Keratinocyte (primary cell): Measurements from ENCODE around the gene MTO1. TPM values are rescaled to one million over a fixed set of nuclear protein-coding genes. Genes with fewer than 3 reads are reported as not detected.
A peak's percentile ranks its signal among the peaks of the same experiment; 100 is the strongest.
"Not testable (repeated sequence)": the region's sequence is repeated elsewhere in the genome, so short reads cannot be mapped to it uniquely, and the experiment has no call there.

Source experiments
- DNase-seq: peaks from one replicate; pipeline ENCODE4 v3.0.0-alpha.2; 2011; ENCODE audit warnings: low read depth, missing footprints, low spot score
- FAIRE-seq: peaks from 2 replicates; lab custom pipeline; 2011; peaks lifted over from hg19 to GRCh38; lab: Jason Lieb, UNC
- H2AFZ ChIP-seq: 2 replicates; pipeline ENCODE4 v1.6.0; 2012; ENCODE audit warnings: low read length, control low read depth, inconsistent platforms; ENCODE audit not compliant: control insufficient read depth
- H3K27ac ChIP-seq: 2 replicates; pipeline ENCODE4 v1.5.1; 2011; ENCODE audit warnings: low read length; ENCODE audit not compliant: control insufficient read depth, insufficient read depth
- H3K27me3 ChIP-seq: 3 replicates; pipeline ENCODE4 v1.6.0; 2011; ENCODE audit warnings: low read length; ENCODE audit not compliant: control insufficient read depth, insufficient read depth; ENCODE audit errors: extremely low read depth
- H3K36me3 ChIP-seq, 2 experiments: 2 replicates in 1 of 2; 3 replicates in 1 of 2; pipeline ENCODE4 v1.5.1; 2011; ENCODE audit warnings: low read length in 2 of 2, mild to moderate bottlenecking in 1 of 2; ENCODE audit not compliant: control insufficient read depth in 2 of 2, insufficient read depth in 2 of 2; ENCODE audit errors: extremely low read depth in 1 of 2
- H3K4me1 ChIP-seq: 3 replicates; pipeline ENCODE4 v1.5.1; 2011; ENCODE audit warnings: low read length; ENCODE audit not compliant: control insufficient read depth, insufficient read depth; ENCODE audit errors: extremely low read depth
- H3K4me2 ChIP-seq: 3 replicates; pipeline ENCODE4 v1.6.0; 2011; ENCODE audit warnings: low read depth, low read length; ENCODE audit not compliant: control insufficient read depth, insufficient read depth; ENCODE audit errors: extremely low read depth
- H3K4me3 ChIP-seq, 3 experiments: fragments of 200-600 bp in 1 of 3; sonication (generic) in 1 of 3; 2 replicates in 2 of 3; 3 replicates in 1 of 3; pipeline ENCODE4 v1.5.1; 2011 to 2016; ENCODE audit warnings: low read length in 3 of 3, mild to moderate bottlenecking in 3 of 3, control low read depth in 2 of 3, inconsistent platforms in 1 of 3, low read depth in 1 of 3, mixed read lengths in 1 of 3, mixed run types in 1 of 3, moderate library complexity in 1 of 3; ENCODE audit not compliant: control insufficient read depth in 2 of 3, insufficient read depth in 2 of 3; ENCODE audit errors: extremely low read depth in 1 of 3
- H3K79me2 ChIP-seq: 2 replicates; pipeline ENCODE4 v1.6.0; 2012; ENCODE audit warnings: low read length; ENCODE audit not compliant: control insufficient read depth, insufficient read depth
- H3K9ac ChIP-seq: 3 replicates; pipeline ENCODE4 v1.6.0; 2011; ENCODE audit warnings: low read length; ENCODE audit not compliant: control insufficient read depth, insufficient read depth; ENCODE audit errors: extremely low read depth
- H3K9me1 ChIP-seq: 3 replicates; pipeline ENCODE4 v1.6.0; 2011; ENCODE audit warnings: low read length; ENCODE audit not compliant: control insufficient read depth, insufficient read depth; ENCODE audit errors: extremely low read depth
- H3K9me3 ChIP-seq: 2 replicates; pipeline ENCODE4 v1.5.1; 2012; ENCODE audit warnings: low read depth, low read length; ENCODE audit not compliant: control insufficient read depth
- H4K20me1 ChIP-seq: 3 replicates; pipeline ENCODE4 v1.6.0; 2011; ENCODE audit warnings: low read length; ENCODE audit not compliant: control insufficient read depth, insufficient read depth; ENCODE audit errors: extremely low read depth
- CTCF ChIP-seq, 3 experiments: IDR thresholded peaks in 1 of 3; conservative IDR thresholded peaks in 1 of 3; optimal IDR thresholded peaks in 1 of 3; 2 replicates in 2 of 3; 3 replicates in 1 of 3; pipeline versions ENCODE3 to v1.5.1; 2011; ENCODE audit warnings: low read length in 3 of 3, mild to moderate bottlenecking in 3 of 3, moderate library complexity in 2 of 3, control low read depth in 1 of 3, inconsistent platforms in 1 of 3; ENCODE audit not compliant: insufficient read depth in 2 of 3; ENCODE audit errors: extremely low read depth in 1 of 3
- EZH2 ChIP-seq: IDR thresholded peaks from one replicate; pipeline ENCODE4 v1.6.1; 2012; ENCODE audit warnings: inconsistent platforms, mild to moderate bottlenecking, low read length, moderate library complexity
- dilution Hi-C: fragments of 300-500 bp; cut with MboI; formaldehyde crosslinking; loops from one replicate; pipeline ENCODE4 v1.7.0; 2020; ENCODE audit warnings: low sequenced_read_pairs; ENCODE audit not compliant: extremely low pct_ligation_motif_present
- polyA plus RNA-seq, 5 experiments: library from polyadenylated mRNA; depleted of rRNA in 3 of 5; stranded (reverse) in 3 of 5; stranded (forward) in 1 of 5; unstranded in 1 of 5; fragments of >200 nt; gene quantifications; 1 replicate in 1 of 5; 2 replicates in 3 of 5; 3 replicates in 1 of 5; pipeline versions ENCODE4 v1.2.1 to v1.2.3, GENCODE V29; 2011 to 2012; ENCODE audit warnings: missing spikeins in 2 of 5, low read depth in 1 of 5, low replicate concordance in 1 of 5

Gene MTO1
- polyA plus RNA-seq, 1 donor (not counting 4 experiments of a cell fraction or from before 2014, with no cell fraction given): 24.5 TPM

GRCh38 chr6:73518982-73519881 lies 57.7 kb downstream of the MTO1 start:
- peaks cover 13 to 40% of the 10 kb centered on the region in 2 experiments for H3K36me3 ChIP-seq
- dilution Hi-C loops: loop anchor here (25.0 kb wide), 1 partner anchor 93 kb away; no protein-coding TSS in a partner anchor
- peak overlapping the region; percentile 99 for H3K27ac ChIP-seq
- not testable (repeated sequence) for H2AFZ ChIP-seq, H3K9me1 ChIP-seq, FAIRE-seq, H3K9me3 ChIP-seq, DNase-seq, H3K27me3 ChIP-seq
- H4K20me1 ChIP-seq: peaks cover 21% of the 10 kb centered on the region
- H3K79me2 ChIP-seq: peaks cover 26% of the 10 kb centered on the region
- peak overlapping the region; percentile 79 for H3K4me2 ChIP-seq
- peak overlapping the region; percentile 100 for H3K9ac ChIP-seq
- peaks cover 20% of the 10 kb centered on the region for H3K4me1 ChIP-seq
- peak overlapping the region; percentile 88 to 99 (median 94) for H3K4me3 ChIP-seq

- Histone ChIP-seq H3K4me3 (peak overlapping the region; percentile 88 to 99 (median 94)), H2AFZ (no peak overlapping the region), H3K9ac (peak overlapping the region; percentile 100), H3K27ac (peak overlapping the region; percentile 99), H3K4me1 (peaks cover 21% of the 10 kb centered on the region), H3K36me3 (peaks cover 13 to 39% of the 10 kb centered on the region in 2 experiments), H3K4me2 (peak overlapping the region; percentile 79), H3K27me3 (no peaks in the 10 kb centered on the region), H4K20me1 (peaks cover 13% of the 10 kb centered on the region), H3K79me2 (peaks cover 26% of the 10 kb centered on the region), H3K9me3 (no peaks in the 10 kb centered on the region), H3K9me1 (no peaks in the 10 kb centered on the region)
- dilution Hi-C loops: loop anchor here (25.0 kb wide), 1 partner anchor 92 kb away; no protein-coding TSS in a partner anchor
- FAIRE-seq (no peak), DNase-seq (peak; percentile 78)
- TF ChIP-seq CTCF (optimal IDR thresholded peaks at IDR 0.05 in 1 of 3, IDR thresholded peaks at IDR 0.05 in 1 of 3, conservative IDR thresholded peaks at IDR 0.05 in 1 of 3; ENCODE audit: extremely low read depth in 1 of 3, insufficient read depth in 2 of 3, low read length in 3 of 3) (no peak), EZH2 (no peak)
These were observed 58.6 kb downstream of the MTO1 start for GRCh38 chr6:73519926-73520687.
